HEK293 (cell line): ENCODE data around the gene OR2V1.

Experiments
- BCL11A ChIP-seq: fragments of 450-650 bp; formaldehyde crosslinking; IDR thresholded peaks from 2 replicates; pipeline ENCODE4 v1.5.1; 2016; ENCODE audit warnings: low read depth, missing biosample characterization, missing genetic modification characterization
- EGR2 ChIP-seq: fragments of 450-650 bp; formaldehyde crosslinking; IDR thresholded peaks from 2 replicates; pipeline ENCODE4 v1.5.1; 2016; ENCODE audit warnings: low read depth, missing biosample characterization, missing genetic modification characterization
- FEZF1 ChIP-seq: fragments of 450-650 bp; formaldehyde crosslinking; IDR thresholded peaks from 2 replicates; pipeline ENCODE4 v1.5.1; 2016; ENCODE audit warnings: missing biosample characterization, missing genetic modification characterization
- GLIS1 ChIP-seq: fragments of 450-650 bp; formaldehyde crosslinking; IDR thresholded peaks from 2 replicates; pipeline ENCODE4 v1.5.1; 2016; ENCODE audit warnings: missing biosample characterization, missing genetic modification characterization
- HOXC10 ChIP-seq: sonication (generic); formaldehyde crosslinking; IDR thresholded peaks from 2 replicates; pipeline ENCODE4 v1.8.1; 2023; ENCODE audit warnings: mild to moderate bottlenecking, missing genetic modification reagents
- KLF8 ChIP-seq: fragments of 450-650 bp; formaldehyde crosslinking; IDR thresholded peaks from 2 replicates; pipeline ENCODE4 v1.5.1; 2016; ENCODE audit warnings: missing biosample characterization, missing genetic modification characterization
- MEIS1 ChIP-seq: sonication (generic); formaldehyde crosslinking; IDR thresholded peaks from 2 replicates; pipeline ENCODE4 v1.8.1; 2022; ENCODE audit warnings: missing genetic modification reagents, mild to moderate bottlenecking, borderline replicate concordance
- RBAK ChIP-seq: fragments of 450-650 bp; formaldehyde crosslinking; IDR thresholded peaks from 2 replicates; pipeline ENCODE4 v1.5.1; 2016; ENCODE audit warnings: missing biosample characterization, missing genetic modification characterization
- SCRT2 ChIP-seq: fragments of 450-650 bp; formaldehyde crosslinking; IDR thresholded peaks from 2 replicates; pipeline ENCODE4 v1.5.1; 2016; ENCODE audit warnings: missing biosample characterization, missing genetic modification characterization
- YY2 ChIP-seq: fragments of 450-650 bp; formaldehyde crosslinking; IDR thresholded peaks from 2 replicates; pipeline ENCODE4 v1.5.1; 2016; ENCODE audit warnings: missing biosample characterization, missing genetic modification characterization
- ZBTB20 ChIP-seq: fragments of 450-650 bp; formaldehyde crosslinking; IDR thresholded peaks from 2 replicates; pipeline ENCODE4 v1.5.1; 2016; ENCODE audit warnings: missing biosample characterization, missing genetic modification characterization
- ZBTB21 ChIP-seq: fragments of 450-650 bp; formaldehyde crosslinking; IDR thresholded peaks from 2 replicates; pipeline ENCODE4 v1.5.1; 2017; ENCODE audit warnings: missing biosample characterization, missing genetic modification characterization
- ZBTB6 ChIP-seq: fragments of 450-650 bp; formaldehyde crosslinking; IDR thresholded peaks from 2 replicates; pipeline ENCODE4 v1.5.1; 2017; ENCODE audit warnings: missing biosample characterization, missing genetic modification characterization
- ZNF10 ChIP-seq: fragments of 450-650 bp; formaldehyde crosslinking; IDR thresholded peaks from 2 replicates; pipeline ENCODE4 v1.5.1; 2017; ENCODE audit warnings: missing biosample characterization, missing genetic modification characterization
- ZNF114 ChIP-seq: fragments of 450-650 bp; formaldehyde crosslinking; IDR thresholded peaks from 2 replicates; pipeline ENCODE4 v1.5.0; 2017; ENCODE audit warnings: missing biosample characterization, missing genetic modification characterization
- ZNF132 ChIP-seq: fragments of 450-650 bp; formaldehyde crosslinking; IDR thresholded peaks from 2 replicates; pipeline ENCODE4 v1.5.1; 2017; ENCODE audit warnings: missing biosample characterization, missing genetic modification characterization, borderline replicate concordance
- ZNF138 ChIP-seq: fragments of 450-650 bp; formaldehyde crosslinking; IDR thresholded peaks from 2 replicates; pipeline ENCODE4 v1.5.1; 2016; ENCODE audit warnings: missing biosample characterization, missing genetic modification characterization, borderline replicate concordance
- ZNF146 ChIP-seq: fragments of 450-650 bp; formaldehyde crosslinking; IDR thresholded peaks from 2 replicates; pipeline ENCODE4 v1.5.1; 2016; ENCODE audit warnings: missing biosample characterization, missing genetic modification characterization
- ZNF169 ChIP-seq: fragments of 450-650 bp; formaldehyde crosslinking; IDR thresholded peaks from 2 replicates; pipeline ENCODE4 v1.5.1; 2016; ENCODE audit warnings: missing biosample characterization, missing genetic modification characterization
- ZNF223 ChIP-seq: fragments of 450-650 bp; formaldehyde crosslinking; IDR thresholded peaks from 2 replicates; pipeline ENCODE4 v1.5.1; 2016; ENCODE audit warnings: missing biosample characterization, missing genetic modification characterization
- ZNF274 ChIP-seq, 2 experiments: fragments of 200-500 bp in 1 of 2; fragments of 450-650 bp in 1 of 2; sonication (Bioruptor generic) in 1 of 2; formaldehyde crosslinking in 1 of 2; IDR thresholded peaks; 2 replicates each; pipeline versions ENCODE4 v1.5.1 to v1.6.1; 2014 to 2016; ENCODE audit warnings: borderline replicate concordance in 1 of 2, inconsistent platforms in 1 of 2, low read length in 1 of 2, missing biosample characterization in 1 of 2, missing genetic modification characterization in 1 of 2
- ZNF292 ChIP-seq: fragments of 450-650 bp; formaldehyde crosslinking; IDR thresholded peaks from 2 replicates; pipeline ENCODE4 v1.5.1; 2016; ENCODE audit warnings: low read depth, missing biosample characterization, missing genetic modification characterization, borderline replicate concordance
- ZNF391 ChIP-seq: fragments of 450-650 bp; formaldehyde crosslinking; IDR thresholded peaks from 2 replicates; pipeline ENCODE4 v1.5.1; 2016; ENCODE audit warnings: low read depth, missing biosample characterization, missing genetic modification characterization, borderline replicate concordance
- ZNF416 ChIP-seq: fragments of 450-650 bp; formaldehyde crosslinking; IDR thresholded peaks from 2 replicates; pipeline ENCODE4 v1.5.1; 2016; ENCODE audit warnings: missing biosample characterization, missing genetic modification characterization
- ZNF48 ChIP-seq: fragments of 450-650 bp; formaldehyde crosslinking; IDR thresholded peaks from 2 replicates; pipeline ENCODE4 v1.5.1; 2016; ENCODE audit warnings: missing biosample characterization, missing genetic modification characterization
- ZNF510 ChIP-seq: fragments of 450-650 bp; formaldehyde crosslinking; IDR thresholded peaks from 2 replicates; pipeline ENCODE4 v1.5.1; 2018; ENCODE audit warnings: mild to moderate bottlenecking, missing genetic modification characterization, missing biosample characterization; ENCODE audit not compliant: insufficient replicate concordance
- ZNF701 ChIP-seq: fragments of 450-650 bp; formaldehyde crosslinking; IDR thresholded peaks from 2 replicates; pipeline ENCODE4 v1.5.1; 2016; ENCODE audit warnings: missing biosample characterization, missing genetic modification characterization
- ZNF707 ChIP-seq: fragments of 450-650 bp; formaldehyde crosslinking; IDR thresholded peaks from 2 replicates; pipeline ENCODE4 v1.5.1; 2016; ENCODE audit warnings: missing biosample characterization, missing genetic modification characterization
- ZNF747 ChIP-seq: fragments of 450-650 bp; formaldehyde crosslinking; IDR thresholded peaks from 2 replicates; pipeline ENCODE4 v1.5.1; 2016; ENCODE audit warnings: missing biosample characterization, missing genetic modification characterization
- ZNF785 ChIP-seq: fragments of 450-650 bp; formaldehyde crosslinking; IDR thresholded peaks from 2 replicates; pipeline ENCODE4 v1.5.1; 2016; ENCODE audit warnings: missing biosample characterization, missing genetic modification characterization
- ZNF837 ChIP-seq: fragments of 450-650 bp; formaldehyde crosslinking; IDR thresholded peaks from 2 replicates; pipeline ENCODE4 v1.5.1; 2016; ENCODE audit warnings: missing biosample characterization, missing genetic modification characterization
- ZNF843 ChIP-seq: fragments of 450-650 bp; formaldehyde crosslinking; IDR thresholded peaks from 2 replicates; pipeline ENCODE4 v1.5.1; 2016; ENCODE audit warnings: missing biosample characterization, missing genetic modification characterization
- TF ChIP-seq, protein P1 (sequence below): fragments of 450-650 bp; formaldehyde crosslinking; IDR thresholded peaks from 2 replicates; pipeline ENCODE4 v1.5.1; 2016; ENCODE audit warnings: missing biosample characterization, missing genetic modification characterization
- TF ChIP-seq, protein P2 (sequence below): fragments of 450-650 bp; formaldehyde crosslinking; IDR thresholded peaks from 2 replicates; pipeline ENCODE4 v1.5.1; 2016; ENCODE audit warnings: missing biosample characterization, missing genetic modification characterization
- TF ChIP-seq, protein P3 (sequence below): fragments of 450-650 bp; formaldehyde crosslinking; IDR thresholded peaks from 2 replicates; pipeline ENCODE4 v1.5.1; 2017; ENCODE audit warnings: missing biosample characterization, mild to moderate bottlenecking, missing genetic modification characterization, moderate library complexity

Gene OR2V1

GRCh38 chr5:181173420-181174342, 42.7 kb upstream of the OR2V1 start (continued):
- TF ChIP-seq GLIS1 (tag by site-specific recombination) (peak; percentile 98), ZBTB20 (tag by site-specific recombination) (peak; percentile 94), YY2 (no peak), BCL11A (tag by site-specific recombination) (peak; percentile 87), ZBTB6 (tag by site-specific recombination) (peak; percentile 60), ZNF223 (peak; percentile 73; the same call in 1 of the 2 replicates), ZNF132 (tag by site-specific recombination) (no peak), ZNF138 (tag by site-specific recombination) (no peak), MEIS1 (no peak), ZNF391 (tag by site-specific recombination) (peak; percentile 14; the same call in 1 of the 2 replicates), ZNF48 (tag by site-specific recombination) (no peak), ZNF785 (tag by site-specific recombination) (peak; percentile 85), HOXC10 (no peak), ZNF146 (tag by site-specific recombination) (no peak; the same call in 1 of the 2 replicates), RBAK (tag by site-specific recombination) (no peak), ZNF510 (tag by site-specific recombination) (peak; percentile 86), FEZF1 (tag by site-specific recombination) (peak; percentile 63), ZNF114 (tag by site-specific recombination) (no peak), ZNF707 (tag by site-specific recombination) (no peak), ZNF274 (IDR thresholded peaks at IDR 0.05; ENCODE audit: low read length) (no peak), ZNF274 (tag by site-specific recombination; IDR thresholded peaks at IDR 0.05; ENCODE audit: borderline replicate concordance) (no peak), ZNF837 (tag by site-specific recombination) (no peak), ZNF10 (tag by site-specific recombination) (0 out of 2 replicates have a peak, but pooled peaks have one; percentile 79), ZNF701 (tag by site-specific recombination) (no peak), ZBTB21 (tag by site-specific recombination) (peak; percentile 82), ZNF843 (tag by site-specific recombination) (peak; percentile 49), SCRT2 (tag by site-specific recombination) (peak; percentile 8), ZNF416 (tag by site-specific recombination) (no peak), EGR2 (tag by site-specific recombination) (no peak), ZNF292 (tag by site-specific recombination) (no peak), ZNF747 (no peak), ZNF169 (no peak), KLF8 (peak; percentile 87)
- TF ChIP-seq, protein P1, sequence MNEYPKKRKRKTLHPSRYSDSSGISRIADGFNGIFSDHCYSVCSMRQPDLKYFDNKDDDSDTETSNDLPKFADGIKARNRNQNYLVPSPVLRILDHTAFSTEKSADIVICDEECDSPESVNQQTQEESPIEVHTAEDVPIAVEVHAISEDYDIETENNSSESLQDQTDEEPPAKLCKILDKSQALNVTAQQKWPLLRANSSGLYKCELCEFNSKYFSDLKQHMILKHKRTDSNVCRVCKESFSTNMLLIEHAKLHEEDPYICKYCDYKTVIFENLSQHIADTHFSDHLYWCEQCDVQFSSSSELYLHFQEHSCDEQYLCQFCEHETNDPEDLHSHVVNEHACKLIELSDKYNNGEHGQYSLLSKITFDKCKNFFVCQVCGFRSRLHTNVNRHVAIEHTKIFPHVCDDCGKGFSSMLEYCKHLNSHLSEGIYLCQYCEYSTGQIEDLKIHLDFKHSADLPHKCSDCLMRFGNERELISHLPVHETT: peak; percentile 90
- TF ChIP-seq, protein P2, sequence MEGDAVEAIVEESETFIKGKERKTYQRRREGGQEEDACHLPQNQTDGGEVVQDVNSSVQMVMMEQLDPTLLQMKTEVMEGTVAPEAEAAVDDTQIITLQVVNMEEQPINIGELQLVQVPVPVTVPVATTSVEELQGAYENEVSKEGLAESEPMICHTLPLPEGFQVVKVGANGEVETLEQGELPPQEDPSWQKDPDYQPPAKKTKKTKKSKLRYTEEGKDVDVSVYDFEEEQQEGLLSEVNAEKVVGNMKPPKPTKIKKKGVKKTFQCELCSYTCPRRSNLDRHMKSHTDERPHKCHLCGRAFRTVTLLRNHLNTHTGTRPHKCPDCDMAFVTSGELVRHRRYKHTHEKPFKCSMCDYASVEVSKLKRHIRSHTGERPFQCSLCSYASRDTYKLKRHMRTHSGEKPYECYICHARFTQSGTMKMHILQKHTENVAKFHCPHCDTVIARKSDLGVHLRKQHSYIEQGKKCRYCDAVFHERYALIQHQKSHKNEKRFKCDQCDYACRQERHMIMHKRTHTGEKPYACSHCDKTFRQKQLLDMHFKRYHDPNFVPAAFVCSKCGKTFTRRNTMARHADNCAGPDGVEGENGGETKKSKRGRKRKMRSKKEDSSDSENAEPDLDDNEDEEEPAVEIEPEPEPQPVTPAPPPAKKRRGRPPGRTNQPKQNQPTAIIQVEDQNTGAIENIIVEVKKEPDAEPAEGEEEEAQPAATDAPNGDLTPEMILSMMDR (tag by site-specific recombination): peak; percentile 43; the same call in 1 of the 2 replicates
- TF ChIP-seq, protein P3, sequence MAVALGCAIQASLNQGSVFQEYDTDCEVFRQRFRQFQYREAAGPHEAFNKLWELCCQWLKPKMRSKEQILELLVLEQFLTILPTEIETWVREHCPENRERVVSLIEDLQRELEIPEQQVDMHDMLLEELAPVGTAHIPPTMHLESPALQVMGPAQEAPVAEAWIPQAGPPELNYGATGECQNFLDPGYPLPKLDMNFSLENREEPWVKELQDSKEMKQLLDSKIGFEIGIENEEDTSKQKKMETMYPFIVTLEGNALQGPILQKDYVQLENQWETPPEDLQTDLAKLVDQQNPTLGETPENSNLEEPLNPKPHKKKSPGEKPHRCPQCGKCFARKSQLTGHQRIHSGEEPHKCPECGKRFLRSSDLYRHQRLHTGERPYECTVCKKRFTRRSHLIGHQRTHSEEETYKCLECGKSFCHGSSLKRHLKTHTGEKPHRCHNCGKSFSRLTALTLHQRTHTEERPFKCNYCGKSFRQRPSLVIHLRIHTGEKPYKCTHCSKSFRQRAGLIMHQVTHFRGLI (tag by site-specific recombination): peak; percentile 54; the same call in 1 of the 2 replicates
